IPS-15b (cell line): ENCODE measurements around the gene LYST.
"Not testable (repeated sequence)": the region's sequence is repeated elsewhere in the genome, so short reads cannot be mapped to it uniquely, and the experiment has no call there.

Experiments used
- H3K27me3 ChIP-seq: one replicate; pipeline ENCODE4 v1.6.1; 2013; ENCODE audit warnings: low read length; ENCODE audit not compliant: control insufficient read depth, insufficient read depth
- H3K36me3 ChIP-seq: one replicate; pipeline ENCODE4 v1.6.1; 2013; ENCODE audit warnings: low read length; ENCODE audit not compliant: control insufficient read depth, insufficient read depth
- H3K4me1 ChIP-seq: one replicate; pipeline ENCODE4 v1.6.1; 2013; ENCODE audit warnings: mild to moderate bottlenecking, low read length; ENCODE audit not compliant: control insufficient read depth, insufficient read depth
- H3K4me3 ChIP-seq: one replicate; pipeline ENCODE4 v1.5.1; 2013; ENCODE audit warnings: low read depth, low read length
- H3K9ac ChIP-seq: one replicate; pipeline ENCODE4 v1.6.1; 2013; ENCODE audit warnings: low read depth, mild to moderate bottlenecking, low read length
- H3K9me3 ChIP-seq: one replicate; pipeline ENCODE4 v1.6.1; 2013; ENCODE audit warnings: mild to moderate bottlenecking, low read length; ENCODE audit not compliant: control insufficient read depth, insufficient read depth

The LYST gene

DNA sequence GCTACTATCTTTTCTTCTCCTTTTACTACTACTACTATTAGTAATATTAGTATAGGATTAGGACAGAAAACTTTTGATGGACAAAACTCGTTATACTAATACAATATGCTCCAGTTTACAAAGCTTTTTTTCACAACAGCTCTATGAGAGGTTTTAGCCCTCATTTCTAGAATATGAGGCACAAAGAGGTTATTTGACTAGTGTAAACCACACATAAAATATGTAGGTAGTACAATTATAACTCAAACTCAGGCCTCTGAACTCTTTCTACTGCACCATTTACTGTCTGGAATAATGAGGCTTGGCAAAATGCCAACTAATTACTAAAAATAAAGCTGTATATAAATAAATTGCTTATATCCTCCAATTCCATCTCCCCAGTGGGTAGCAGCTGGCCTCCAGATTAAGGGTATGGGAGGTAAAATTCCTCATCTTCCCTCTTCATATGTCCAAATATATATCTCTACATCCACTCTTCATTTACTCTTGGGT lies 99.9 kb downstream of the LYST start:
- Histone ChIP-seq H3K27me3 (no peaks in the 10 kb centered on the region), H3K36me3 (no peaks in the 10 kb centered on the region), H3K9me3 (no peaks in the 10 kb centered on the region), H3K9ac (no peak overlapping the region), H3K4me3 (no peak overlapping the region), H3K4me1 (no peaks in the 10 kb centered on the region)

DNA sequence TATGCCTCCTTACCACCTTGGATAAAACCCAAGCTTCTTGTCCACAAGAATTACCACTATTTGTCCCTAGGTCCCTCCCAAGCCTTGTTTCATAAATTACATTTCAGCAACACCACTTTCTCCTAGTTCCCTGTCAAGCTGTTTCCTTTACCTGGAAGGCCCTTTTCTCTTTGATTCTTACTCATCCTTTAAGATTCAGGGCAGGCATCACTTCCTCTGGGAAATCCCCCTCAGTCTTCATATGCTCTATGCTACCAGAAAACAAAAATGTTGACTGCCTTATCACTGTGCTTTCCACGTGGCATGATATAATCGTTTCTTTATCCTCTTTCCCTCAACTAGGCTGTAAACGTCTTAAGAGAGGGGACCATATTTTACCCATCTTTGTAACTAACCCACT lies 102.7 kb downstream of the LYST start:
- H3K4me3 ChIP-seq, result no peak overlapping the region
- H3K36me3 ChIP-seq, result no peaks in the 10 kb centered on the region
- no peaks in the 10 kb centered on the region for H3K9me3 ChIP-seq
- no peaks in the 10 kb centered on the region for H3K4me1 ChIP-seq
- H3K27me3 ChIP-seq, result no peaks in the 10 kb centered on the region
- H3K9ac ChIP-seq, result no peak overlapping the region

DNA sequence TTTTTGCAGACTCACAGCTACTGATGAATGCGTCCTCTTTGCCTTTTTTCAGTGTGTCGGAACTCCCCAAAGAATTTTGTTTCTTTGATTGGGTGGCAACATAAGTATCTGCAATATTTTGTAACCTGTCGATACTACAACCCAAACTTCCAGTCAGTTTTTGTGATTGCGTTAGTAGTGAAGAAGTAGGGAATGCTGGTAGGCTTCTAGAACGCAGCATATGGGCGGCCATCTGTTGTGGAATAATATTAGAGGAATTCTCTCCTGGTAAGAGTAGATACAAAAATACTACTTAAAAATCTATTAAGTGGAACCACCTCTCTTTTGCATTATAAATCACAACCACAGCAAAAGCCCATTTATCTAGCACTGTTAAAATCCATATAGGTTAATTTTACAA lies 107.4 kb downstream of the LYST start:
- Histone ChIP-seq H3K36me3 (no peaks in the 10 kb centered on the region), H3K27me3 (no peaks in the 10 kb centered on the region), H3K4me3 (no peak overlapping the region), H3K4me1 (no peaks in the 10 kb centered on the region), H3K9me3 (no peaks in the 10 kb centered on the region), H3K9ac (no peak overlapping the region)

DNA sequence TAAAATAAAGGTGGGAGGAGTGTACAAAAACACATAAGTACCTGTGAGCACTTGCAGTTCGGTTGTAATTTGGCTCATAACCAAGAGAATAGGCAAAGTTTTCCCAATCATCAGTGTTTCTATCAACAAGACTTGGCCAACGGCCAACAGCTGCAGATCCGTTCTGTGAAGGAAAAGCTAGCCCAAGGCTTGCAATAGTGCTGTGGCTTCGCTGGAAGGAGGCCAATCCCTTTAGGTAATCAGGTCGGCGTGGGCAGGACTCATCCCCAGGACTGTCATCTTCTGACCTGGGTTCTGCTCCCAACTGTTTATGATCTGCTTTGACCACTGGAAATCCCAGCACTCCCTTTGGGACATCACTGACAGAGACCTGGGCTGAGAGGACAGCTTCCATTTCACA lies 107.8 kb downstream of the LYST start:
- no peaks in the 10 kb centered on the region for H3K36me3 ChIP-seq
- no peaks in the 10 kb centered on the region for H3K9me3 ChIP-seq
- H3K27me3 ChIP-seq, result no peaks in the 10 kb centered on the region
- H3K4me3 ChIP-seq, result no peak overlapping the region
- no peak overlapping the region for H3K9ac ChIP-seq
- no peaks in the 10 kb centered on the region for H3K4me1 ChIP-seq

DNA sequence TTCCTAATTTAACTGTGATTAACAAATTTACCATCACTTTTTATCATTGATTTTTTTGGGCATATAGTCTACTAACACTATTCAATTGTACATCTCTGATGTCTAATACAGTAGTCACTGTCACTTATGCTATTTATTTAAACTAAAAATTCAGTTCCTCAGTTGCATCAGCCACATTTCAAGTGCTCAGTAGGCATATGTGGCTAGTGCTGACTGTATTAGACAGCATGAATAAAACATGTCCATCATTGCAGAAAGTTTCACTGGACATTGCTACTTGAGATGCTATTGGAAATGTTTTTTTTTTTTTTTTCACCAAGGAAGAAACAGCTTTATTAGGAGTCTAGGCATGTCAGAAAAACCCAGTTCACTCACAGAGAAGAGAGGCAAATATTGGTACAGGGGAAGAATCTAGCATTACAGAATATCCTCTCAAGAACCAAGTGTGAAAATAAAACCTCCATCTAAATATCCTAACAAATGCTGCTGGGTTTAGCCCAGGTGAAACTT lies 109.1 kb downstream of the LYST start:
- Histone ChIP-seq H3K4me3 (no peak overlapping the region), H3K4me1 (no peaks in the 10 kb centered on the region), H3K9ac (no peak overlapping the region), H3K27me3 (no peaks in the 10 kb centered on the region), H3K9me3 (no peaks in the 10 kb centered on the region), H3K36me3 (no peaks in the 10 kb centered on the region)

DNA sequence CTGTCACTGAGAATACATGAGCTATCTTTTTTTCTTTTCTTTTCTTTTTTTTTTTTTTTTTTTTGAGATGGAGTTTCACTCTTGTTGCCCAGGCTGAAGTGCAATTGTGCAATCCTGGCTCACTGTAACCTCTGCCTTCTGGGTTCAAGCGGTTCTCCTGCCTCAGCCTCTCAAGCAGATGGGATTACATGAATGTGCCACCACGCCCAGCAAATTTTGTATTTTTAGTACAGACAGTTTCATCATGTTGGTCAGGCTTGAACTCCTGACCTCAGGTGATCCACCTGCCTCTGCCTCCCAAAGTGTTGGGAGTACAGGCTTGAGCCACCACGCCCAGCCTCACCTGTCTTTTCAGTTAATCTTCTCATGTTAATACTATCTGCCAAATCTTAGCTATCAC lies 112.5 kb downstream of the LYST start:
- not testable (repeated sequence) for H3K27me3 ChIP-seq, H3K36me3 ChIP-seq, H3K4me1 ChIP-seq, H3K4me3 ChIP-seq, H3K9me3 ChIP-seq, H3K9ac ChIP-seq

DNA sequence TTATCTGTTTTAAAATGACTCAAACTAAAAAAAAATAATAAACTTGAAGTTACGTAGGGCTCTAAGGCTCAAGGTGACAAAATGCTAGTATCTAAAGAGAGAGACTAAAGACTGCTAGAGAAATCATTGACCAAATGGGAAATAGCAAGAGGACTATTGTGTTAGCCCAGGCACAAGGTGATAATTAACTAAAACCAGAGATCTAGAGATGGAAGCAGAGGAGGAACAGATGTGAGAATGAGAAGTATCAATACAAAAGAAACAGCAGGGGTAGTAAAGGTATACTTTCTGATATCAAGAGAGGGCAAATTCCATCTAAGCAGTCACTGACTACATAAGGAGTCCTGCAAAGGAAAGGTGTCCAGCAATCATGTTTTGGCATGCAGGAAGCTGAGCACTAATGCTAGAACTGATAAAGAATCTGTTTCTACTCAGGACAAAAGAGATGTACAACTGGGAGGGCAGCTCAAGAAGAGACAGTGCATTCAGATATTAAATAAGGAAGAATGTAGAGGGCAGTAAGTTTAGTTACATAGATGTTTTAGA lies 116.9 kb downstream of the LYST start:
- no peaks in the 10 kb centered on the region for H3K9me3 ChIP-seq
- no peaks in the 10 kb centered on the region for H3K4me1 ChIP-seq
- no peaks in the 10 kb centered on the region for H3K27me3 ChIP-seq
- H3K36me3 ChIP-seq, result no peaks in the 10 kb centered on the region
- no peak overlapping the region for H3K9ac ChIP-seq
- no peak overlapping the region for H3K4me3 ChIP-seq

DNA sequence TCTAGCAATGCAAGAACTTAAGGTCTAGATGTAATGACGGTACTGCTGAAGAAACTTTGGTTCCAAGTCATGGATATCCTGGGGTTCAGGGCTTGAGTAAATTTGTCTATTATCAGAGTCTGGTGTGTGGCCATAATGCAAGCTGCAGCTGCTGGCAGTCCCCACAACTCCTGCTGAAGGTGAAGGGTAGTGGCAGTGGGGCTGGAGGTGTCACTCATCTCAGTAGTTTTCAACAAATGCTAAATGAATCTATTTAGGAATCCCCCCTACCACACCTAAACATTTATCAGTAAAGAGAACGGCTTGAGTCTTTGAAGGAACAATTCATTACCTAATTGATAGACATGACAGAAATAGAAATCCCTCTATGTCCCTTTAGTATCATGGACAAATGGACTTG lies 118.0 kb downstream of the LYST start:
- Histone ChIP-seq H3K4me3 (no peak overlapping the region), H3K36me3 (no peaks in the 10 kb centered on the region), H3K27me3 (no peaks in the 10 kb centered on the region), H3K9ac (no peak overlapping the region), H3K9me3 (no peaks in the 10 kb centered on the region), H3K4me1 (no peaks in the 10 kb centered on the region)

DNA sequence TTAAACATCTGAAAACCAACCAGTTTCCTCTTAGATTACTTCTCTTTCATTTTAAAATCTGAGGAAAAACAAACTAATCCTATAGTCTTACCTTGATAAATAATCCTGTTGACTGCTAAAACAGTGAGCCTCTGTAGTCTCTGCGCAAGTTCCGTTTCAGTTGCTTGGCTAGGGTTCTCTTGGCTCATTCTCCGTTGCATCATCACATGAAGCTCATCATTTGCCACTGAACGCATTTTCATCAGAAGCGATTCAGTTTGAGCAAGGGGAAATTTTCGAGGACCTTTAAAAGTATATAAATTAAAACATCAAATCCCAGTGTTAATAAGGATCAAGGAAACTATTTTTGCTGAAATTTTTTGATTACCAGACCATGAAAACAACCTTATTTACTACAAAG lies 120.5 kb downstream of the LYST start:
- H3K9ac ChIP-seq, result no peak overlapping the region
- H3K27me3 ChIP-seq, result no peaks in the 10 kb centered on the region
- H3K36me3 ChIP-seq, result no peaks in the 10 kb centered on the region

DNA sequence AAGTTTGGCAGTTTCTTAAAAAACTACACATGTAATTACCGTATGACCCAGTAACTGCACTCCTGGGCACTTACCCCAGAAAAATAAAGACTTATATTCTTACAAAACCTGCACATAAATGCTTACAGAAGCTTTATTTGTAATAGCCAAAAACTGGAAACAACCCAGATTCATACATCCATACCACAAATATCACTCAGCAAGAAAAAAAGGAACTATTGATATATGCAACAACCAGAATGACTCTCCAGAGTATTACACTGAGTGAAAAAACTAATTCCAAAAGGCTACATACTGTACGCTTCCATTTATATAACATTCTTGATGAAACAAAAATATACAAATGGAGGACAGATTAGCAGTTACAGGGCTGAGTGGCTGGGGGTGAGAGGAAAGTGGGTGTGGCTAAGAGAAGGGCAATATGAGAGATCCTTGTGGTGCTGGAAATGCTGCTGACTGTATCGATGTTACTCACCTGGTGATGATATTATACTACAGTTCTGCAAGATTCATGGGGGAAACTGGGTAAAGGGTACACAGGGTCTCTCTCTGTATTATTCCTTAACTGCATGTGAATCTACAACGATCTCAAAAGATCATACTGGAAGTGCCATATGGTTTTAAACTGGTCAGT lies 121.1 kb downstream of the LYST start:
- Histone ChIP-seq H3K9me3 (no peaks in the 10 kb centered on the region), H3K4me3 (no peak overlapping the region), H3K9ac (no peak overlapping the region), H3K36me3 (no peaks in the 10 kb centered on the region), H3K27me3 (no peaks in the 10 kb centered on the region), H3K4me1 (no peaks in the 10 kb centered on the region)

More for the DNA sequence above, 120.5 kb downstream of the LYST start:
- Histone ChIP-seq H3K4me3 (no peak overlapping the region), H3K9me3 (no peaks in the 10 kb centered on the region), H3K4me1 (no peaks in the 10 kb centered on the region)

DNA sequence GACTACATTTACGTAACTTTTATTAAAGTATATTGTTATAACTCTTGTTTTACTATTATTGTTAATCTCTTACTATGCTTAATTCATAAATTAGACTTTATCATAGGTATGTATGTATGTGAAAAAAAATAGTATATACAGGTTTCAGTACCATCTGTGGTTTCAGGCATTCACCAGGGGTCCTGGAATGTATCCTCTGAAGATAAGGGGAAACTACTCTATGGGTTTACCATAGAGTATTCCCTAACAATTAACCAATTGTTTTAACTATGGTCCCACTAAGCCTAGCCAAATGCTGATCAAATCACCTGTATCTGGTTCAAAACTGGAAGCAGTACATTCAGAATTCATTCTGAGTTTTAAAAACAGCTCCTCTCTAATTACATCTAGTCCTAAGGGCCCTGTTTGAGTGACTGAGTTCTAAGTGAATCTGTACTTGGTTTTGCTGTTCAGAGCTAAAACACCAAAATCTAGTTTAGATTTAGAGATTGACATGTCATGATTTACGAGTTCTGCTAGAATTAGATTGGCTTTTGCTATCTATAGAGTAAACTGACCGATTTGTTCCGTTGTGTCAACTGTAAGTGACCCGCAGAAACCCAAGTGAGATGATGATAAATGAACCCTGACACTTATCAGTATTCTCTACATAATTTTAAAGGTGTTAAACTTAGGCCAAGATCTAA lies 123.6 kb downstream of the LYST start:
- Histone ChIP-seq H3K4me3 (no peak overlapping the region), H3K36me3 (no peaks in the 10 kb centered on the region), H3K4me1 (no peaks in the 10 kb centered on the region), H3K9me3 (no peaks in the 10 kb centered on the region), H3K27me3 (no peaks in the 10 kb centered on the region), H3K9ac (no peak overlapping the region)

DNA sequence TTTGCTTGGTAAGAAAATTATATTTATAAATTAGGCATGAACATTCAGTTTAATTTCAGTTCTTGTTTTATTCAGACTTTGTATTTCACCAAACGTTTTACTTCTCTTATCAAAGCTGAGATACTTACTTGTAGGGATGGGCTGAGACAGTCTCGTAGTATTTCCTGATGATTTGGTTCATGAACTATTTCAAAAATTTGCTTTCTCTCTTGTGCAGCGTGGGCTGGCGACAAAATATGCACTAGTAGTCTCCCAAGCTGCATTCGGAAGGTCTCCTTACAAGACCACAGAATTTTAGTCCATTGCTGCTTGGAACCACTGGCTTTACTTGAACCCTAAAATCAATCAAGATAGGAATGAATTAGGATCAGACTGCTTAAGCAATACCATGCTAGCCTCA lies 125.4 kb downstream of the LYST start:
- H3K4me3 ChIP-seq, result no peak overlapping the region
- H3K9me3 ChIP-seq, result no peaks in the 10 kb centered on the region
- H3K4me1 ChIP-seq, result no peaks in the 10 kb centered on the region
- no peaks in the 10 kb centered on the region for H3K36me3 ChIP-seq
- H3K9ac ChIP-seq, result no peak overlapping the region
- no peaks in the 10 kb centered on the region for H3K27me3 ChIP-seq
